GM19468 (cell line): ENCODE measurements around the gene RELA.
"Not testable (repeated sequence)": the region's sequence is repeated elsewhere in the genome, so short reads cannot be mapped to it uniquely, and the experiment has no call there.

Source experiments
- ATAC-seq: cut with Tn5 transposase; IDR thresholded peaks from one replicate; pipeline ENCODE4 v1.9.1; 2021; ENCODE audit warnings: mild to moderate bottlenecking, moderate library complexity, moderate number of reproducible peaks; ENCODE audit not compliant: unreplicated experiment; ENCODE audit errors: extremely low read depth

RELA gene

DNA sequence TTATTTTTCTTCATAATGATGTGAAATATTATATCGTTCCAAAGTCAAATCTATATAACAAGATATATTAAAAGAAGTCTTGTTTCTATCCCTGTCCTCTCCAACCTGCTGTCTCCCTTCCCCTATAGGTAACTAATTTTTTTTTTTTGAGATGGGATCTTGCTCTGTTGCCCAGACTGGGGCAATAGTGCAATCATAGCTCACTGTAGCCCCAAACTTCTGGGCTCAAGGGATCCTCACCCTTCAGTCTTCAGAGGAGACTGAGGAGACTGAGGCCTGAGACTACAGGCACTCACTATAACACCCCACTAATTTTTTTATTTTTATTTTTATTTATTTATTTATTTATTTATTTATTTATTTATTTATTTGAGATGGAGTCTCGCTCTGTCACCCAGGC lies 10.3 kb upstream of the RELA start:
- ATAC-seq, result no peak

DNA sequence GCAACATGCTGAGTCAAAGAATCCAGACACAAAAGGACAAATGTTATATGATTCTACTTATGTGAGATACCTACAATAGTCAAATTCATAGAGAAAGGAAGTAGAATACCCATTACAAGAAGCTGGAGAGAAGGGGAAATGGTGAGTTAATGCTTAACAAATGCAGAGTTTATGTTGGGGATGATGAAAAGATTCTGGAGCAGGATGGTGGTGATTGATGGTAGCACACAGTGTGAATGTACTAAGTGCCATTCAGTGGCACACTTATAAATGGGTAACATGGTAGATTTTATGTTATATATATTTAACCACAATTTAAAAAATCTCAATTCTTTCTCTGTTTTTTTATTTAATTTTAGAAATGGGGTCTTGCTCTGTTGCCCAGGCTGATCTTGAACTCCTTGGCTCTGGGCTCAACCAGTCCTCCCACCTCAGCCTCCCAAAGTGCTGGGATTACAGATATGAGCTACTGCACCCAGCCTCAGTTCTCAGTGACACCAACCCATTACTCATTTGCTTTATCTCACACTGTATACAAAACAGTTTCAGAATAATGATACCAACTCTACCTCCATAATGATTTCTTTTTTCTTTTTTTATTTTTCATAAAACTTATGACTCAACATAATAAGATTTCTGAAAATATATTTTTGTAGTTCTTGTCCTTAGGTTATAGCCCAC lies 9.6 kb upstream of the RELA start:
- ATAC-seq, result no peak

DNA sequence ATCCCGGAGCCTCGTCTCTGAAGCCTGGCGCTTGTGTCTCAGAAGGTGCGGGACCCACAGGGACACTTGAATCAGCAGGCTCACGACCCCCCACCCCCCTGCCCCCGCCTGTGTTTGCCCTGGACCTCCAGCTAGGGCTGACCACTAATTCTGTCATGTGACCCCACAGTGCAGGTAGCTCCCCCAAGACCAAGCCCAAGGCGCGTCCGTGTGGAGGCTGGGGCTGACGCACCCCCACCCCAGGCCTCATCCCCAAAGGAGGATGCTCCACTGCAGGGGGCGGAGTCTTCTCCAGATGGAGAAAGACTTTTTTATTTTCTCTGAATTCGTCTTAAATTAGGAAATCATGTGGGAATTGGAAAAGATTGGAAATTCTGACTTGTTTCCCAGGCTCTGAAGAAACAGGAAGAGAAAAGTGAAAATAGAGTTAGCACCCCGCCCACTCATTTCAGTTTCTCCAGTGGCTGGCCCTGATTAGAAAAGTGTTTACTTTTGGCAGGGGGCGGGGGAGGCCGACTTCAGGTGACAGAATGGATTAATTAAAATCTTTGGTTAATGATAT lies 1.0 kb upstream of the RELA start:
- no peak for ATAC-seq

DNA sequence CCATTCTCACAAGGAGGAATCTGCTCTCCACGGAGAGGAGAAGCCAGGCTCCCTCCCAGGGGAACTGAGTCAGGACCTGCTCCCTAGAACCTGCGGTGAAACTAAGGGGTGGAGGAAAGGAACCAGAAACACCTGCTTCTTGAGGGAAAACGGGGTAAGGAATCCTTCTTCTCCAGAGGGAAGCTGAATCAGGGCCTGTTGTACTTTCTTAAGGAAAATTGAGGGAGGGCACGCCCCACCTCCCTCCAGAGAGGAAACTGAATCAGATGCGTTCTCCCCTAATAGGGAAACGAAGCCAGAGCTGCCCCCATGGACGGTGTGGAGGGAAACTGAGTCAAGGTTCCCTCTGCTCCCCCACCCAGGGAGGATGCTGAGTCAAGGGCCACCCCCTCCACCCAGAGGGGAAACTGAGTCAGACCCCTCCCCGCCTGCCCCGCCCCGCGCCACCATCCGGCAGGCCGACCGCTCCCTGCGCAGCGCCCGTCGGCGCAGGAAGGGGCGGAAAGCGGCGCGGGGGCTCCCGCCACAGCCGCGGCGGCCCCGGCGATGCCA lies 393 bp downstream of the RELA start:
- ATAC-seq, result no peak

DNA sequence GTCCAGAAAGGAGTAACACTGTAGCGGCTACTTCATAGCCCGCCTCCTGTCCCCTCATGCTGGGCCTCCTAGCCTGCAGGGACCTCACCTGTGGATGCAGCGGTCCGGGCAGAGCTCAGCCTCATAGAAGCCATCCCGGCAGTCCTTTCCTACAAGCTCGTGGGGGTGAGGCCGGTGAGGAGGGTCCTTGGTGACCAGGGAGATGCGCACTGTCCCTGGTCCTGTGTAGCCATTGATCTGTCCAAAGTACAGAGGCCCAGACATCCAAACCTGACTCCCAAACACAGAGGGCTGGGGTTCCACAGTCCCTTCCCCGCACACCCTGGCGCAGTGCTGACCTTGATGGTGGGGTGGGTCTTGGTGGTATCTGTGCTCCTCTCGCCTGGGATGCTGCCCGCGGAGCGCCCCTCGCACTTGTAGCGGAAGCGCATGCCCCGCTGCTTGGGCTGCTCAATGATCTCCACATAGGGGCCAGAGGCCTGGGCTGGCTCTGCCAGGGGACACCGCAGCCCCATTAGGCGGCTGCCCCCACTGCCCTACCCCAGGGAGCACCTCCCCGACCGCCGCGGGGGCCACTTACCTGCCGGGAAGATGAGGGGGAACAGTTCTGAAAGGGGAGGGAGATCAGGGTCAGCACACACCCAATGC lies 993 bp downstream of the RELA start:
- no peak for ATAC-seq

GRCh38 chr11:65660908-65661307 lies 1.8 kb downstream of the RELA start:
- ATAC-seq, result not testable (repeated sequence)

- ATAC-seq, result no peak
Measured at GRCh38 chr11:65660038-65660437, 2.7 kb downstream of the RELA start.

- ATAC-seq, result no peak
Measured at GRCh38 chr11:65658174-65659021, 4.3 kb downstream of the RELA start.

DNA sequence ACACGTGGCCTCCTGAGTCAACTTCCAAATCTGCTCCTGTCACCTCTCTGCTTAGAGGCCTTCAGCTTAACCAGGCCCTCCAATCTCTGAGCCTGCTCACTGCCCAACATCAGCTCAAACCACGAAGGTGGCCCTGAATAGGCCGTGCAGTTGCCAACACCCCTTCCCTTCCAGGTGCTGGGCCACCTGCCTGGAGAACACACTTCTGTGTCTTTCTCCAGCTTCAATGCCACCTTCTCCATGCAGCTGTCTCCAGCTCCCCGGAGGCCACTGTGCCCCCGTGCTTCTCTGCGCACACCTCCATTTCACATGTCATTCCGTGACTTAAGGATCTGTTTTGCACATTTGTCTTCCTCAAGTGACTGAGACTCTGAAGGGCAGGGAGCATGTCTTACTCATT lies 5.3 kb downstream of the RELA start:
- ATAC-seq, result no peak

DNA sequence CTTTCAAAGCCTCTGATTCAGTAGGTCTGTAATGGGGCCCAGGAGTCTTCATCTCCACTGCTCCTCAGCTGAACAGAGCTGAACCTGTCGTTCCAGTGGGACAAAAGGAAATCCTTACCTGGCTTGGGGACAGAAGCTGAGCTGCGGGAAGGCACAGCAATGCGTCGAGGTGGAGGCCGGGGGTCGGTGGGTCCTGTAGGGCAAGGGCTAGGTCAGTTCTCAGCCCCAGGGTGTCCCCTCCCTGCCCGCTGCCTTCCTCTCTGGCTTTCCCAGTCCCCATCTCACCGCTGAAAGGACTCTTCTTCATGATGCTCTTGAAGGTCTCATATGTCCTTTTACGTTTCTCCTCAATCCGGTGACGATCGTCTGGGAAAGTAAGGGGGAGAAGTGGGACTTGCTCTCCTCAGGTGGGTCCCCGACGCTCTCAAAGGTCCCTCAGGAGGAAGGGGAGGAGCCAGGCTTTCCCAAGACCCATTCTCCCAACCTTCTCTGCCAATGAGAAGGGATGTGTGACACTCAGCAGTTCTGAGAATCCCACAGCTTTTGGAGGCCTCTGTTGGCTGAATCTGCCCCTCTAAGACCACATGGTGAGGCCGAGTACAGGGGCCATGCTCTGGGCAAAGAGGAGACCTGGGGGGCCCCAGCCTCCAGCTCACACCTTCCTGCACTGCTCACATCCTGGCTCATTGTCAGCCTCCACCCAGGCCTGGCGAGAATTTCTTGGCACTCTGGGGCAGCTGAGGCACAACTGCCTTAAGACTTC lies 7.0 kb downstream of the RELA start:
- no peak for ATAC-seq

GRCh38 chr11:65654375-65655349 lies 8.1 kb downstream of the RELA start:
- ATAC-seq, result no peak

DNA sequence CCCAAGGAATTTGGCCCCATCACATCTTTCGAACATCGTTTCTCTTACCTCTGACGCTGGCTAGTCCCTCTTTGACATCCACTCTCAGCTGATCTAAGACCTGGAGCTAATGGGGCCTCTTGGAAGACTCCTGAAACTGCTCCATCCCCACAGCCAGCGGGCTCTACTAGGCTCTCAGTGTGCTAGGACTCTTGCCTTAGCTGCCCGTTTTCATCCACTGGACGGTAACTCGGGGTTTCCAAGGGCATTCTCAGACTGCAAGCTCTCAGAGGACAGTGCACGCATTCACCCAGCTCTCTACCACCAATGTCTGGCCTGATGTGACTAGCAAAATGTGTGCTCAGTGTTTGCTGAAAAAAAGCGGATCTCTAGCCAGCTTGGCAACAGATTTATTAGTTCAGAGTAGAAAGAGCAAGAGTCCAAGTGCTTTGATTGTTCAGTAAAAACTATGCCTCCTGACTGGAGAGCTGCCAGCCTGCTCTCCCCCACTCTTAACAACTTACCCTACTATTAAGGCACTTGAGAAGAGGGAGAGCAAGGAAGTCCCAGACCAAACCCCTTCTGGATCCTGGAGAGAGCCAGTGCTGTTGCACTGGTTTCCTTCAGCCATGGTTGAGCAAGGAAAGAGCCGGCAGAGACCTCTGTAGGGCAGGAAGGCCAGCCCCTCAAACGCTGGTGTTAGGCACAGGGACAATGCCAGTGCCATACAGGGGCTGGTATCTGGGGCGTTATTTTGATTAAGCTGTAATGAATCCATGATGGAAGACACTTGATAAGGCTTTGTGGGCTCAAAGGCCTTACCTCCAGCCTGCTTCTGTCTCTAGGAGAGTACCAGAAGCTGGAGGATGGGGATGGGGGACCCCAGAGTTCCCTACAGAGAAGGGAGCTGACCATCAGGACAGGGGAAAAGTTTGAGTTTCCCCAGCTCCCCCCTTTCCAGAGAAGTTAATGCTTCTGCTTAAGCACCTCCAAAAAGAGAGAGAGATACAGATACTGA lies 9.2 kb downstream of the RELA start:
- ATAC-seq, result no peak

DNA sequence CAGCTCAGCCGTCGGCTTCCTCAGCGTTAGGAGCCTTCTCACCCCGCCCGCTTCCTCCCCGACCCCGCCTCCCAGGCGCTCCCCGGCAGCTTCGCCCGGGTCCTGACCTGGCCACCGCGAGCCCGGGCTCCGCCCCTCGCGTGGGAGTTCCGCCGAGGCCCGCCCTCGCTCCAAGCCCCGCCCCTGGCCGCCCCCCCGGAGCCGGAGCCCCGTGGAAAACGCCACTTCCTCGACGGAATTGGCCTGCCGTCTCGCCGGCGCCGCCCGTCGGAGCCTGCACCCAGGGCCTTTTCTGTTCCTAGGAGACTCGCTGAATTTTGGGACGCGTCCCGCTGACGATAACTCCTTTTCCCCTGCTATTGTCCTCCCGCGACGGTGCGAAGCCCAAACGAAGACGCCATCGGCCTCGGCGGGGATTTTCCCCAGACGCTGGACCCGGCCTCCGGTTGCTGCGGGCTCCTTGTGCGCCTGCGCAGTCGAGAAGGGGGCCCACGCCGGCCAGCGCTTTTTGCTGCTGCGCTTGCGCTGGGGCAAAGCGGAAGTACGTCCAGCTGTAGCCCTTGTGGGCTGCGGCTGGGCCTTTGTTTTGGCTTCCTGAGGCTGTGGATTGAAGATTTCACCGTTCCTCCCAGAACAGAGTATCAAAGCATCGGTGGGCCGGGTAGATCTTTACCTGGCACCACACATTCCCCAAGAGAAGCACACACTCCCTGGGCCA lies 10.0 kb downstream of the RELA start:
- peak; percentile 43 for ATAC-seq

GRCh38 chr11:65651589-65652510 lies 10.9 kb downstream of the RELA start:
- no peak for ATAC-seq

DNA sequence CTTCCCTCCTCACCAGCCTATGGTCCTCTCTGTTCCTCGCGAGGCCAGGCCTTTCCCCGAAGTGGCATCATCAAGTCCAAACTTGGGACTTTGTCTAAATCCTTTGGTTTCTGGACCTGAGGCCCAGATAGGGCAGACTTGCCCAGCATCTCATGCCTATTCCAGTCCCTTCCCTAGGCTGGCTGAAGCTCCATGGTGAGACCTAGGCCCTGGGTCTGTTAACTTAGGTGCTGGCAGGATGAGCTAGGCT lies 11.5 kb downstream of the RELA start:
- ATAC-seq, result no peak
